Activated T-cell treated with anti-CD3 and anti-CD28 coated beads for 24 hours (primary cell): Measurements from ENCODE around the gene FOXN4.

Experiments
- DNase-seq: peaks from one replicate; pipeline ENCODE4 v3.0.0-alpha.2; 2020; ENCODE audit warnings: low read depth

Gene FOXN4

GRCh38 chr12:109258607-109259544 lies 50.2 kb downstream of the FOXN4 start:
- no peak for DNase-seq

- no peak for DNase-seq
Observed at GRCh38 chr12:109258201-109258600, 50.9 kb downstream of the FOXN4 start.

GRCh38 chr12:109256011-109256410 lies 53.1 kb downstream of the FOXN4 start:
- DNase-seq: no peak

- DNase-seq: no peak
Observed at GRCh38 chr12:109255377-109255776, 53.7 kb downstream of the FOXN4 start.

GRCh38 chr12:109253913-109254544 lies 55.1 kb downstream of the FOXN4 start:
- DNase-seq: no peak

GRCh38 chr12:109252799-109253198 lies 56.3 kb downstream of the FOXN4 start:
- DNase-seq: no peak

- no peak for DNase-seq
Observed at GRCh38 chr12:109250523-109250922, 58.6 kb downstream of the FOXN4 start.

GRCh38 chr12:109247831-109248654 lies 61.0 kb downstream of the FOXN4 start:
- DNase-seq: no peak

GRCh38 chr12:109246221-109246620 lies 62.9 kb downstream of the FOXN4 start:
- no peak for DNase-seq

- DNase-seq: no peak
Observed at GRCh38 chr12:109244073-109244472, 65.0 kb downstream of the FOXN4 start.

GRCh38 chr12:109241936-109242335 lies 67.1 kb downstream of the FOXN4 start:
- no peak for DNase-seq

- DNase-seq: no peak
Observed at GRCh38 chr12:109240365-109240764, 68.7 kb downstream of the FOXN4 start.

- no peak for DNase-seq
Observed at GRCh38 chr12:109239691-109240090, 69.4 kb downstream of the FOXN4 start.

GRCh38 chr12:109239179-109239578 lies 69.9 kb downstream of the FOXN4 start:
- DNase-seq: no peak

- DNase-seq: no peak
Observed at GRCh38 chr12:109236257-109236656, 72.8 kb downstream of the FOXN4 start.

GRCh38 chr12:109234012-109234411 lies 75.1 kb downstream of the FOXN4 start:
- no peak for DNase-seq

- DNase-seq: no peak
Observed at GRCh38 chr12:109232731-109233130, 76.4 kb downstream of the FOXN4 start.

- DNase-seq: no peak
Observed at GRCh38 chr12:109230193-109230592, 78.9 kb downstream of the FOXN4 start.

GRCh38 chr12:109228664-109229063 lies 80.4 kb downstream of the FOXN4 start:
- no peak for DNase-seq
